GM13977 (cell line): Measurements from ENCODE around the gene ESRRB.

Experiments used
- DNase-seq: peaks from one replicate; pipeline ENCODE4 v3.0.0; 2012; ENCODE audit warnings: low spot score
- CTCF ChIP-seq: IDR thresholded peaks from 2 replicates; pipeline ENCODE4 v1.5.1; 2012; ENCODE audit warnings: mild to moderate bottlenecking, control low read depth; ENCODE audit not compliant: insufficient read depth; ENCODE audit errors: extremely low read depth, missing control alignments
- in situ Hi-C: fragments of 300-500 bp; cut with MboI; formaldehyde crosslinking; loops from one replicate; pipeline ENCODE4 v1.12.0; 2022; ENCODE audit warnings: low sequenced_read_pairs, low pct_unique_long_range_greater_than_20kb, mixed read lengths, inconsistent platforms; ENCODE audit not compliant: unreplicated experiment

The ESRRB gene

GRCh38 chr14:76491172-76491930, 115.4 kb downstream of the ESRRB start:
- in situ Hi-C loops = no loop called here
- TF ChIP-seq CTCF = no peak

GRCh38 chr14:76495983-76496382, 120.0 kb downstream of the ESRRB start:
- DNase-seq = no peak
- TF ChIP-seq CTCF = no peak
- in situ Hi-C loops = no loop called here

More at GRCh38 chr14:76491172-76491930, 115.4 kb downstream of the ESRRB start:
- DNase-seq = no peak

GRCh38 chr14:76496595-76496994, 120.7 kb downstream of the ESRRB start:
- DNase-seq = no peak
- in situ Hi-C loops = no loop called here
- TF ChIP-seq CTCF = no peak

- DNase-seq = no peak
- in situ Hi-C loops = no loop called here
- peak; percentile 22 for TF ChIP-seq CTCF
These were observed 121.9 kb downstream of the ESRRB start for GRCh38 chr14:76497550-76498462.

GRCh38 chr14:76498463-76498935, 122.6 kb downstream of the ESRRB start:
- DNase-seq = no peak
- no peak for TF ChIP-seq CTCF
- in situ Hi-C loops = no loop called here

GRCh38 chr14:76498976-76499375, 123.0 kb downstream of the ESRRB start:
- TF ChIP-seq CTCF = no peak
- no peak for DNase-seq
- in situ Hi-C loops = no loop called here
